A673 (cell line): Measurements from ENCODE around the gene RFC2. TPM values are rescaled to one million over a fixed set of nuclear protein-coding genes. Genes with fewer than 3 reads are reported as not detected.

Experiments
- BruUV-seq: library from RNA; stranded (reverse); fragments of 400-500 nt; replicated peaks from 2 replicates; lab custom pipeline; 2021; lab: Mats Ljungman, UMichigan
- CTCF ChIA-PET: fragments of 300-600 bp; sonication (Branson Sonifier 250); formaldehyde crosslinking; loops from one replicate; lab custom pipeline; 2022; ENCODE audit warnings: antibody characterized with exemption; lab: Charles Lee
- POLR2A ChIA-PET: fragments of 300-600 bp; sonication (Branson Sonifier 250); formaldehyde crosslinking; loops from one replicate; lab custom pipeline; 2022; ENCODE audit warnings: antibody characterized with exemption; ENCODE audit not compliant: low non-redundant PET; lab: Charles Lee
- DNase-seq: peaks from one replicate; pipeline ENCODE4 v3.0.0-alpha.2; 2015; ENCODE audit warnings: low spot score
- H3K27ac ChIP-seq: fragments of 200-600 bp; sonication (generic); 2 replicates; pipeline ENCODE4 v1.5.1; 2016; ENCODE audit warnings: mixed run types, low read depth, mild to moderate bottlenecking, mixed read lengths, antibody characterized with exemption, low read length; ENCODE audit not compliant: poor library complexity, severe bottlenecking
- H3K27me3 ChIP-seq: fragments of 200-600 bp; sonication (generic); replicated peaks from 2 replicates; pipeline ENCODE4 v1.6.1; 2017; ENCODE audit warnings: mixed run types, low read depth, mild to moderate bottlenecking, mixed read lengths, antibody characterized with exemption, low read length; ENCODE audit not compliant: insufficient read depth, poor library complexity
- H3K36me3 ChIP-seq: fragments of 200-600 bp; sonication (generic); 2 replicates; pipeline ENCODE4 v1.6.1; 2016; ENCODE audit warnings: mixed run types, mild to moderate bottlenecking, mixed read lengths, antibody characterized with exemption, low read length; ENCODE audit not compliant: insufficient read depth, poor library complexity, severe bottlenecking
- H3K4me1 ChIP-seq: fragments of 200-600 bp; sonication (generic); 2 replicates; pipeline ENCODE4 v1.6.1; 2017; ENCODE audit warnings: mixed run types, mild to moderate bottlenecking, mixed read lengths, antibody characterized with exemption, low read length; ENCODE audit not compliant: insufficient read depth, poor library complexity, severe bottlenecking
- H3K4me3 ChIP-seq: fragments of 200-600 bp; sonication (generic); 2 replicates; pipeline ENCODE4 v1.5.1; 2016; ENCODE audit warnings: low read depth, mixed run types, mild to moderate bottlenecking, mixed read lengths, low read length; ENCODE audit not compliant: poor library complexity, severe bottlenecking
- H3K9me3 ChIP-seq: fragments of 200-600 bp; sonication (generic); 2 replicates; pipeline ENCODE4 v1.6.1; 2016; ENCODE audit warnings: mixed run types, low read depth, mild to moderate bottlenecking, mixed read lengths, antibody characterized with exemption, low read length; ENCODE audit not compliant: poor library complexity, severe bottlenecking
- CTCF ChIP-seq: fragments of 300-800, 200-600 bp; sonication (generic); conservative IDR thresholded peaks from 2 replicates; pipeline ENCODE4 v1.5.1; 2017; ENCODE audit warnings: low read depth, mild to moderate bottlenecking, antibody characterized with exemption, low read length, moderate library complexity, mixed read lengths
- EZH2 ChIP-seq: fragments of 200-600 bp; sonication (generic); IDR thresholded peaks from 2 replicates; pipeline ENCODE4 v1.6.1; 2017; ENCODE audit warnings: borderline replicate concordance, low read depth, mild to moderate bottlenecking, mixed read lengths, antibody characterized with exemption, low read length; ENCODE audit not compliant: poor library complexity, severe bottlenecking
- intact Hi-C: fragments of 100-400 bp; cut with micrococcal nuclease; formaldehyde crosslinking; loops from one replicate; pipeline ENCODE4 v1.10.0; 2022; ENCODE audit not compliant: unreplicated experiment
- total RNA-seq: library from RNA; stranded (reverse); gene quantifications from 2 replicates; pipeline ENCODE4 v1.2.3, GENCODE V29; 2021

RFC2 gene
- total RNA-seq, 1 experiment from 2014 or later: 125 TPM

GRCh38 chr7:74203956-74204618 is 50.1 kb downstream of the RFC2 start:
- H3K27me3 ChIP-seq: no peaks in the 10 kb centered on the region
- POLR2A ChIA-PET: no interaction called here
- no peaks in the 10 kb centered on the region for H3K4me1 ChIP-seq
- no peak overlapping the region for H3K4me3 ChIP-seq
- CTCF ChIA-PET: interaction anchor here (0.6 to 3.2 kb wide), 4 partner anchors 21 to 530 kb away, joined by 4 to 50 read pairs (median 4); no protein-coding TSS in a partner anchor
- intact Hi-C loops: loop anchor here (10.0 kb wide), 1 partner anchor 339 kb away; the partner anchor contains the start of gene TMEM270
- TF ChIP-seq CTCF (no peak), EZH2 (no peak)
- H3K27ac ChIP-seq: no peak overlapping the region
- H3K9me3 ChIP-seq: no peaks in the 10 kb centered on the region
- no peak for DNase-seq
- no TSS peak for BruUV-seq
- no peaks in the 10 kb centered on the region for H3K36me3 ChIP-seq

GRCh38 chr7:74202841-74203556 is 51.2 kb downstream of the RFC2 start:
- Histone ChIP-seq H3K4me3 (no peak overlapping the region), H3K9me3 (no peaks in the 10 kb centered on the region), H3K27me3 (no peaks in the 10 kb centered on the region), H3K4me1 (no peaks in the 10 kb centered on the region), H3K36me3 (peaks cover 4% of the 10 kb centered on the region), H3K27ac (no peak overlapping the region)
- intact Hi-C loops: loop anchor here (10.0 kb wide), 1 partner anchor 338 kb away; the partner anchor contains the start of gene TMEM270
- no TSS peak for BruUV-seq
- peak; percentile 79 for DNase-seq
- ChIA-PET CTCF (interaction anchor here (0.5 to 1.4 kb wide), 7 partner anchors 20 to 218 kb away, joined by 3 to 10 read pairs (median 4); no protein-coding TSS in a partner anchor), POLR2A (no interaction called here)
- TF ChIP-seq CTCF (peak; percentile 72), EZH2 (no peak)

GRCh38 chr7:74199551-74200355 is 54.4 kb downstream of the RFC2 start:
- intact Hi-C loops: loop anchor here (10.0 kb wide), 1 partner anchor 335 kb away; the partner anchor contains the start of gene TMEM270
- peaks cover 16% of the 10 kb centered on the region for H3K36me3 ChIP-seq
- no peak overlapping the region for H3K27ac ChIP-seq
- H3K4me1 ChIP-seq: no peaks in the 10 kb centered on the region
- H3K9me3 ChIP-seq: no peaks in the 10 kb centered on the region
- H3K27me3 ChIP-seq: no peaks in the 10 kb centered on the region
- ChIA-PET CTCF (no interaction called here), POLR2A (no interaction called here)
- TF ChIP-seq CTCF: no peak
- TF ChIP-seq EZH2: no peak
- no peak for DNase-seq
- no TSS peak for BruUV-seq
- no peak overlapping the region for H3K4me3 ChIP-seq
